NCI-H1417 (cell line): ENCODE results near the gene DENND1C.
A peak's percentile ranks its signal among the peaks of the same experiment; 100 is the strongest.

Source experiments
- DNase-seq, 3 experiments: peaks; one replicate each; lab custom pipeline; 2025; lab: John Stamatoyannopoulos, UW

The DENND1C gene

DNA sequence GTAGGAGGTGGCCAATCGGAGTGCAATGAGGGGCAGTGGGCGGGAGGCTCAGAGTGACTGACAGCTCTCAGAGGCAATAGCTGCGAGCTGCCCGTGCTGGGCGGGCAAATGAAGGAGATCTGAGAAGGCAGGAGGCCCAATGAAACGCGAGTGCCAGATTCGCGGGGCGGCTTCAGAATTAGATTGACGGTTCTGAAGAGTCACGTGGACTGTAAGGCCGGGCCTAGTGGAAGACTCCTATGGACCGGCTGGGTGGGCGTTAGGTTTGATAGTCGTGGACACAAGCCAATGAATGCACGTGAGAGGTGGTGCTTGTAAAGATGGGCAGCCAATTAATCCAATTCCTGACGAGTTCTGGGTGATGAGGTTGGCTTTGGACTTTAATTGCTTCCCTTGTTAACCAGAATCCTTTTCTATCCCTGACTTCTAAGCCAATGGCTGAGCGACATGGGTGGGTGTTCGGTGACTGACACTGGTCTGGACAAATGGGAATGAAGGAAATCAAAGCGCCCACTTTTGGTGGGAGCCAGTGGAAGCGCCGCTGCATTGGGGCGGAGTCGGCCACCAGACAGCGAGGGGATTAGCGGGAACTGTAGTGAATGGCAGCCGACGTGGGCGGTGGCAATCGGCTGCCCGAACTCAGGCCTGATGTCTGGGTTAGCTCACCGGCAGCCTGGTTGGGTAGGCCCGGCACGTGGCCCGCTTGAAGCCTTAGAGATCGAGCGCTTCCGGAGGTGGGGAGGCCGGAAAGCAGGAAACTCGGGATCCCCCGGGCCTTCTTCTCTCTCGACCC, 56.5 kb downstream of the DENND1C start:
- DNase-seq: peak; percentile 96 to 100 (median 100)

DNA sequence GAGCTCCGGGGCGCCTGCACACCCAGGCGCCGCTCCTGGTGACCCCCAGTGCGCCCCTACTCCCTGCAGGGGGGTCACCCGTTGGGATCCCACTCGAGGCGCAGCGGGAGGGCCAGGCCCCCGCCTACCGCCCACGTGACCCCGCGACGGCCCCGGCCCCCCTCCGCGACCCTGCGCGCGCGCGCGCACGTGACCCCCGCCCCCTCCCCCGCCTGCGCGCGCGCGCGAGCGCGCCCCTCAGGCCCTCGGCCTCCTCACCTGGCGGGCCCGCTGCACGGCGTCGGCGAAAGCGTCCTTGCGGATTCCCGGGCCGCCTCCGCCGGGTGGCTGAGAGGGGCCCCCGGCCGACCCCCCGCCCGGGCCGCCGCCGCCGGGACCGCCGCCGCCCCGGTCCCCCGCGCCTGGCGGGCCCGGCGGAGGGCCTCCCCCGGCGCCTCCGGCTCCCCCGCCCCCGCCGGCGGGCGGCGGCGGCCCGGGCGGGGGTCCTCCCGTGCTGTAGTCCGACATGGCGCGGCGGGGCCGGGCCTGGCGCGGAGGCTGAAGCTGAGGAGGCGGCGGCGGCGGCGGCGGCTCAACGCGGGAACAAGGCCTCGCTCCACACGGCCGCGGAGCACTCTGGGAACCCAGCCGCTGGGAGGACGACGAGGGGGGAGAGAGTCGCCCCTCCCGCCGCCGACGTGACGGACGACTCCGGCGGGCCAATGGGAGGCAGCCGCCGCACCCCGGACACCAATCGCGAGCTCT, 57.2 kb downstream of the DENND1C start, which contains the start of gene KHSRP:
TSS of gene KHSRP (minus strand) at position 617 of the 744 bp plus-strand sequence. CDS start at position 507, 110 bp downstream.
- DNase-seq: peak in 2 of 3 experiments; percentile 41 to 57

GRCh38 chr19:6423499-6424194, 57.9 kb downstream of the DENND1C start:
- peak in 1 of 3 experiments; percentile 41 for DNase-seq

- DNase-seq: no peak
Observed at GRCh38 chr19:6421075-6422014, 60.2 kb downstream of the DENND1C start.

DNA sequence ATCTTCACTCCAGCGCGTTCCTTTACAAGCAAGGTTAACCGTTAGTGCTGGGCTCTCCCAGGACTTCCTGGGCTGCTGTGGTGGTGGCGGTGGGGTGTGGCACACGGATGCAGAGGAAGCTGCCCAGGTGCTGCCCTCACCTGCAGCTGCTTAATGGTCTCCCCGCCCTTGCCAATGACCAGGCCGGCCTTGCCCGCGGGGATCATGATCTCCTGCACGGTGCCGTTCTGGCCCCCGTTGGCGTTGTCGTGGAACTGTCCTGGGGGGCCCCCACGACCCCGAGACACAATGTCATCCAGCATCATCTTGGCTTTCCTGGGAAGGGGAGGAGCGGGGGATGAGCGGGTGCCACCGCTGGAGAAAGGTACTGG, 63.0 kb downstream of the DENND1C start:
- DNase-seq: no peak

DNA sequence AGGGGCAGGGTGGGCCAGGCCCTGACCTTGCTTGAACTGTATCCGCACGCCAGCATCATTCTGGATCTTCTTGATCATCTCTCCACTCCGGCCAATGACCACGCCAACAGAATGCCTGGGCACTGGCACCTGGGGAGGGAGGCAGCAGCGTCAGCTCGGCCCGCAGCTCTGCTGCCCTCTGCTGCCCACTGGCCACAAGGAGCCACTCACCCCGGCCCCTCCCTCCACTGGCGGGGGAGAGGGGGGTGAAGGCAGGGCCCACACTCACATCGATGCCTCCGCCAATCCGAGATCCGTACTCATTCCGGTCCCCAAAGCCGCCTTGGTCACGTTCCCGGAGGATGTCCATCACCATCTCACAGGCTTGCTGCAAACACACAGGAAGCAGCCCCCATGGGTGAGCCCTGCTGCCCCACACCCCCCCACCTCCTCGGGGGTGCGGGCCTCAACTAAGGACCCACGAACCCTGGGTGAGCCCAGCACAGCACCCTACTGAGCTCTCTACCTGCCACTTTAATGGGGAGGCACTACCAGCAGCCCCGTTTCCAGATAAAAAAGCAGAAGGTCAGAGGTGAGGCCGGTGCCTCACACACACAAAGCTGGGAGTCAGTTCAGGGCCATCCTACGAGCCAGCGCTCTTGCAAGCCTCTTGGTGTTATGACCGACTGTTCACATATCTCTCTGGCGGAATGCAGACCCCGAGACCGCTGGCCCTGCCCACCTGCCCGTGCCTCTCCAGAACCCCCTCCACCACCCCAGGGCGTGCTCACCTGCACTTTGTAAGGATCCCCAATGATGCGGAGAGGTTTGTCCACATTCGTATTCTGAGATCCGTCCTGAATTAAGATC, 63.6 kb downstream of the DENND1C start:
- DNase-seq: peak in 1 of 3 experiments; percentile 15
